ENCODE measurements around the gene GPRC5C.

DNA sequence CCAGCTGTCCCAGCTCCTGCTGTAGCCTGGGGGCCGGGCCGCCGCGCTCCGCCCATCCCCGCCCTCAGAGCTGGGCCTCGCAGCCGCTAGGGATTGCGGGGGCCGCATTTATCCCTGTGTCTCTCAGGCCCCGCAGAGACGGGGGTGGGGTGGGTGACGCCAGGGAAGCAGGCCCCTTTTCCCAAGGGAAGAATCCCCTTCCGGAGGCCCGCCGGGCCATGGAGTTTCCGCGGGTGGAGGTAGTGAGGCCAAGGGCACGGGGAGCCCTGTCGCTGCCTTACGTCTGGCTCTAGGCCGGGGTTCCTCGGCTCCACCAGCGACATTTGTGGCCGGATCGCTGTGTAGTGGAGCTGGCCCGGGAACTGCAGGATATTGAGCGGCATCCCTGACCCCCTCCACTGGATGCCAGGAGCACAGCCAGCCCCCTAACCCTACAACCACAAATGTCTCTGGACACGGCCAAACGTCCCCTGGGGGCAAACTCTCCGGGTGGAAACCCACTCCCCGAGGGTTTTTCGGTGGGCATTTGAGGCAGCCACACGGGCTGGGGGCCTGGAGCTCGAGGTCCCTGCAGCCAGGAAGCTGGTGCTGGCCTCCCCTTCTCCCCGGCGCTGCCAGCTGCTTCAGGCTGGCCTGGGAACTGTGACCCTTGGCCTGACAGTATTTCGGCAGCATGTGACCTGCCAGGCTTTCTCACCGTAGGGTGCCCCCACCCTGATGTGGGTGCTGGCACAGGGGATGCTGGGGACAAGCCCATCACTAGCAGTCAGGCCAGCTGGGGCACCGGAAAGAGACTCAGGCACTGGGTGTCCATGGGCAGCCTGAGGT is 22.5 kb downstream of the GPRC5C start:
- TF ChIP-seq CTCF (IDR thresholded peaks at IDR 0.05; ENCODE audit: extremely low read depth in 1 of 2, insufficient read depth in 1 of 2, low read depth in 1 of 2, low read length in 2 of 2) (no peak), POLR2A (IDR thresholded peaks at IDR 0.05; ENCODE audit: low read depth, low read length) (no peak), GATA2 (IDR thresholded peaks at IDR 0.05; ENCODE audit: insufficient read depth, insufficient read length, low read depth, low read length) (no peak), POLR2AphosphoS5 (IDR thresholded peaks at IDR 0.05; ENCODE audit: insufficient read depth, low read depth, low read length) (no peak), MYC (IDR thresholded peaks at IDR 0.05; ENCODE audit: low read depth, low read length) (no peak), MAX (IDR thresholded peaks at IDR 0.05; ENCODE audit: insufficient read depth, insufficient read length) (no peak), JUN (IDR thresholded peaks at IDR 0.05; ENCODE audit: borderline replicate concordance, insufficient read depth, insufficient read length, low read depth) (no peak)
